HG03442 (cell line): ENCODE measurements around the gene NPAS2.

Source experiments
- ATAC-seq: cut with Tn5 transposase; IDR thresholded peaks from one replicate; pipeline ENCODE4 v1.9.1; 2021; ENCODE audit warnings: mild to moderate bottlenecking, moderate library complexity; ENCODE audit not compliant: unreplicated experiment

The NPAS2 gene

GRCh38 chr2:100983684-100984310 lies 163.9 kb downstream of the NPAS2 start:
- no peak for ATAC-seq

- ATAC-seq: no peak
These were observed 165.0 kb downstream of the NPAS2 start for GRCh38 chr2:100984892-100985307.

GRCh38 chr2:100986157-100986556 lies 166.2 kb downstream of the NPAS2 start:
- no peak for ATAC-seq

- ATAC-seq: no peak
These were observed 167.6 kb downstream of the NPAS2 start for GRCh38 chr2:100987536-100987935.

GRCh38 chr2:100987974-100988373 lies 168.0 kb downstream of the NPAS2 start:
- no peak for ATAC-seq

GRCh38 chr2:100988630-100989417 lies 168.9 kb downstream of the NPAS2 start:
- ATAC-seq: no peak

GRCh38 chr2:100989666-100990065 lies 169.7 kb downstream of the NPAS2 start:
- ATAC-seq: no peak

- no peak for ATAC-seq
These were observed 170.2 kb downstream of the NPAS2 start for GRCh38 chr2:100990166-100990565.

- ATAC-seq: no peak
These were observed 170.9 kb downstream of the NPAS2 start for GRCh38 chr2:100990650-100991403.

GRCh38 chr2:100991404-100991773 lies 171.4 kb downstream of the NPAS2 start:
- no peak for ATAC-seq

- no peak for ATAC-seq
These were observed 172.3 kb downstream of the NPAS2 start for GRCh38 chr2:100992262-100992661.

- no peak for ATAC-seq
These were observed 173.4 kb downstream of the NPAS2 start for GRCh38 chr2:100993294-100993693.

GRCh38 chr2:100995309-100996075 lies 175.6 kb downstream of the NPAS2 start:
- ATAC-seq: no peak

- no peak for ATAC-seq
These were observed 177.7 kb downstream of the NPAS2 start for GRCh38 chr2:100997509-100998234.

- ATAC-seq: no peak
These were observed 178.3 kb downstream of the NPAS2 start for GRCh38 chr2:100998235-100998573.

- no peak for ATAC-seq
These were observed 180.1 kb downstream of the NPAS2 start for GRCh38 chr2:100999995-101000394.

- ATAC-seq: peak; percentile 97
These were observed 182.0 kb downstream of the NPAS2 start, which contains the start of gene RPL31 for GRCh38 chr2:101001691-101002561. RPL31 (plus strand) TSS chr2:101002289; CDS start chr2:101002702, 413 bp downstream.

- no peak for ATAC-seq
These were observed 182.8 kb downstream of the NPAS2 start for GRCh38 chr2:101002562-101003277.

- ATAC-seq: no peak
These were observed 183.4 kb downstream of the NPAS2 start for GRCh38 chr2:101003278-101003775.
